NCI-H82 treated with DMSO at 0.1 percent for 48 hours (cell line): Measurements from ENCODE around the gene PSMA5.
"Not testable (repeated sequence)": the region's sequence is repeated elsewhere in the genome, so short reads cannot be mapped to it uniquely, and the experiment has no call there.

Experiments used
- DNase-seq: peaks from one replicate; lab custom pipeline; 2025; ENCODE audit not compliant: unreplicated experiment; lab: John Stamatoyannopoulos, UW

The PSMA5 gene

DNA sequence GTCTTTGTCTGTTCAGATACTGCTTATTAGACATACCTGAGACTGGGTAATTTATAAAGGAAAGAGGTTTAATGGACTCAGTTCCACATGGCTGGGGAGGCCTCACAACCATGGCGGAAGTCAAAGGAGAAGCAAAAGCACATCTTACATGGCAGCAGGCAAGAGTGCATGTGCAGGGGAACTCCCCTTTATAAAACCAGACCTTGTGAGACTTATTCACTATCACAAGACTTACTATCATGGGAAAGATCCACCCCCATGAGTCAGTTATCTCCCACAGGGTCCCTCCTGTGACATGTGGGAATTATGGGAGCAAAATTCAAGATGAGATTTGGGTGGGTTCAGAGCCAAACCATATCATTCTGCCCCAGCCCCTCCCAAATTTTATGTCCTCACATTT is 7.1 kb upstream of the PSMA5 start:
- DNase-seq = no peak

DNA sequence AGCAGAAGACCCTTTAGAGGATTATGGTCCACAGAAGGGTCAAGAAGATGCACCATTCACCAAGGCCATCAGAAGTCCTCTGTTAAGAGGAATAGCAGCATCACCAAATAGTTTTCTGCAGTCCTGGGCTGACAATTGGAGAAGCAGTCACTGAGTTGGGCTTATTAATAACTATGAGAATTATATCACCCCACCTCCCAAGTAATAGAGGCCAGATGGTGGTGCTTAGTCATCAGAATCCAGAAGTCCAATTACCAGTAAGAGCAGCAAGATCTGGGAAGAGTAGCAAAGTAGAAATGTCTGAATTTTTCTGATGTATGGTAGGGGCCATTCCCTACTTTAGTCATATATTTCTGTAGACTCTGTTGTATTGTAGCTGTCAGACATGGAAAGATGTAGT is 6.1 kb upstream of the PSMA5 start:
- DNase-seq = no peak

DNA sequence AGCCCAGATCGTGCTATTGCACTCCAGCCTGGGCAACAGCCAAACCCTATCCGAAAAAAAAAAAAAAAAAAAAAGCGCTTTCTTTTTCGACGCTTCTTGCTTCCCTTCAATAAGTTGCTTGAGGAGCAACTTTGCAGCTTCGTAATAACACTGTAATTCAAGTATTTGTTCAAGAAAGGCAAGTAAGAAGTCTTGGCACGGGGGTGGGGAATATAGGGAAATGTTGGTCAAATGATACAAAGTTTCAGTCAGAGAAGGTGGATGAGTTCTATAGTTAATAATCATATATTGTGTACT is 871 bp upstream of the PSMA5 start:
- DNase-seq = no peak

DNA sequence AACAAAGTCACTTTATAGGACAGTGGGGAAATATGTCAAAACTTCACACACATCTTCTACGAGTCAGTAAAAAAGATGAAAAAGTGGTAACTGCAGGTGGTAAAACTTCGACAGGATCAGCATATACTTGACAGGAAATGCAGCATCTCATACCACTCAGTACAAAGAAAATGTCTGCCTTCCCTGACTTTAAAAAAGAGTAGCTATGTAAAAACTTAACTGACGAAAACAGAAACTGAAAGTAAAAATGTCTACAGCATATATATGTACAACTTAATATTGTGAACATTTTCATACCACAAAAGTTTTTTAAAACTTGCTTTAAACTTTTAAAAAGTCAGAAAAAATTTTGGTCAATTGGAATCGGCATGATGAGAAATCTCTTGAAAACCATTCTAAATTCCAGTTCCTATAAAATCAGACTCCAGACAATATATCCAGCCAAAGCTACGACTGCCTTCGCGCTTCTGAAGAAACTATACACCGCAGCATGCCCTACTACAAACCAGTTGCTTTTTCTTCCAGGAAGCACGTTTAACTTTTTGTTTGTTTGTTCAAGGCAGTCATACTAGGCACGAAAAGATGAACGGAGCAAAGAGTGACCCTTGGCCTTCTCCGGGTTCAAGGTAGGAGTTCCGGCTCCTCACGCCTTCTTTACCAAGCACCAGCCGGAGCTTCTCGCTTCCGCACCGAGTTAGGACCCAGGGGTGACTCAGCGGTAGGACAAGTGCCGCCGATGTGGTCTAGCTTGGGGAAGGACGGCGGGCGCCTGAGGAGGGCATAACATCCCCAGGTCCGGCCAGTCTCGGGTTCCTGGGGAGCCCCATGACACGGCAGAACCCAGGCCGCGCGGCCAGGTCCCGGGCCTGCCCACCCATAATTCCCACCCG is 612 bp downstream of the PSMA5 start:
- no peak for DNase-seq

DNA sequence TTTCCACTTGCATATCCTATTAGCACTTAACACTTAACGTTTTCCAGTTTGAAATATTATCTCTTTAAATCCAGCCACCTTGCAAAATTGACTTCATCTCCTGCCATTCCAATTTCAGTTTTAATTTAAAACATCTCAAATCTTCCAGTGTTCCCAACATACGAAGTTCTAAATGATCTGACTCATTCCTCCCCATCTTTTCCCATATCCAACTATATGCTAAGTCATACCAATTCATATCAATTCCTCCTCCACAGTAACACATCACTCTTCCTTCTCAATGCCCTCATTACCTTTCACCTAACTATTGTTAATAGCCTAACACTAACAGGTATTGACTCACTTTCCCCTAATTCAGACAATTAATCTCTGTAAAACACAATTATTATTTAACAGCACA is 2.8 kb downstream of the PSMA5 start:
- DNase-seq = no peak

DNA sequence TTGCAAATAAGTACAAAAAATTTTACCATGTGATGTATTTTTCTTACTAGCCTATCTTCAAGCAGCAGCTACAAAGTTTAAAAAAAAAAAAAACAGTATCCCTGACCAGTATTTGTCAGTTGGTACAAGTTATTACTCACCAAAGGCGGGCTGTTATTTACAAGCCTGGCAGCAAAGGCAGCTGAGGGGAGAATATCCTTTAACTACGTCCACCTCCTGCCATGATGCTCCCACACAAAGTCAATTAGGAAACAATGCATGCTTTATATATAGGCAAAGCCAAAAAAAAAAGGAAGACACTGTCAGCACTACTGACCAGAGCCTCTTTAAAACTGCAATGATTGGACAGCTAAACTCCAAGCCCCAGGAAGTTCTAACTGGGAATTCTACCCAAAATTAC is 13.7 kb downstream of the PSMA5 start:
- DNase-seq = no peak

DNA sequence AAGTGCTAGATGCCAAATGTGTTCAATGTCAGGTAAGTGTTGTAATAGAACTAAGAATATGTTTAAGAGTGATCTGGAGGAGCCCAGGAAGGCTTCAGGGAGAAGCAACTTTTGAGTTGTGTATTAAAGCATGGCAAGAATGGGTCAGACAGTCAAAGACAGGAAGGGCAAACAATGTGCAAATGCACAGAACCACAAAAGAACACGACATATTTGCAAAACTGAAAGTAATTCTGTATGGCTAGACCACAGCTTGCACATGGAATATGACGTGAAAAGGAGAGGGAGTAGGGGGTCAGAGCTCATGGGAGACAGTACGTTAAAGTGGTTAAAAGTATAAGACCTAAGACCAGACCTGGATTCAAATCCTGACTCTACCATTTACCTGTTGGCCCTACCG is 21.4 kb downstream of the PSMA5 start:
- no peak for DNase-seq

DNA sequence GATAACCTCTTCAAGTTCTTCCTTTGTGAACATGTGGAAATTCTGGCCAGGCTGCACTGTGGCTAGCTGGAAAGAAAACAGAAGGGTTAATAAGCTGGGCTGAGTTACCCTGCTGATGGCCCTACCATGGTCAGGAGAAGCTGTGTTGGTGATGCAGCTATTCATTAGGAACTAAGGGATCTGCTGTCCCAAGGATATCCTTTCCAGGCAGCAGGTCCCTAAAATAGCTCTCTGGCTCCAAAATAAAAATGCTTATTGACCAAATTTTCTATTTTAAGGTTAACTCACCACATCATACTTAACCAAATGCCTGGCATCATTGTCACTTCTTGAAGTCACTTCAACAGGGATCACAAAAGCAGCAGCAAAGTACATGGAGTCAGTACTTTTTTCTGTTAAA is 24.2 kb downstream of the PSMA5 start:
- DNase-seq = no peak

DNA sequence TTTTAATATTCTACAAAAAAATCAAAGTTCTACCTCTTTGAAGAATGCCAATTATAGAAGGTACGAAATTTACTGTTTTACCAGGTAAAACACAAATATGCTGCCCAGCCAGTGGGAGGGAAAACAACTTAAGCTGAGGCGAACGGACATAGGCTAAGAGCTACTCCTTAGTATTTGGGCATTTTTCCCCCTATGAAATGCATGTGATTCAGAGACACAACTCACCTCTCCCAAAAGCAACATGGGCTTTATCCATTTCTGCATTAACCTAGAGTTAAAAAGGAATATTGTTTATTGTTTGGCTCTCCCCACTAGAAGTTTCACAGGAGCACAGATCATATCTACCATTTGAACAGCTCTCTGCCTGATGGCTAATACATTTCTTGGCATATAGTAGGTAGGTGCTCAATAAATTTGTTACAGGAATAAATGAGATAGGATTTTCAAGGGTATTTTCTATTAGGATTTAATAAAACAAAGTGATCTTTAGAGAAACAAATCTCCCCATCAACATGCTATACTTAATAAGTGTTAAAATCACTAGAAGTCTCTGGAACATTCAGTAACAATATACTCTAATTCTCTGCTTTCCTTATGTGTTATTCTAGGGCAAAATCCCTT is 26.1 kb downstream of the PSMA5 start:
- DNase-seq = no peak

DNA sequence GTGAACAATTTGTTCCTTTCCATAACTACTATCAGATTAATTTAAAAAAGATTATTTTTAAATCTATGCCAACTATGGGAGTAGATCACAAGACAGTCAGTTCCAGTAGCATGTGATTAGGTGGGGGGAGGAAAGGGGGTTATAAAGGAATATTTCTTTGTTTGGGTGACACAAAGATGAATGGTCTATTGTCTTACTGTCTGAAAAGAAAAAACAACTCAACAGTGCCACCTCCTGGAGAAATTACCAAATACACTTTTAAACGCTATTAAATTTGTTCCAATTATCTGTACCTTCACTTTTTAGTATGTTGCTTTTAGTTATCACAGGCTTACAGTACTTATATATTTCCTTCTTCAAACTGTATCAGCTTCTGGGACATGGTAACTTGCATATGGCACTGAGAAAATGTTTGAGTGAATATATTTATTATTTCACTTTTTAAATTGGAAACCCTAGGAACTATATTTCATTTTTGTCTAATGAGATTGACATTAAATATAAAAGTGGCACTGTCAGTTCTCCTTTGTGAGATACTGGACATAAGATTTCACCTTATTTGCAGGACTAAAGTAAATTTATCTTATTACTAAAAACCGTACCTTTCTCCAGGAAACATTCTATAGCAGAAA is 26.8 kb downstream of the PSMA5 start:
- DNase-seq = peak; percentile 62

DNA sequence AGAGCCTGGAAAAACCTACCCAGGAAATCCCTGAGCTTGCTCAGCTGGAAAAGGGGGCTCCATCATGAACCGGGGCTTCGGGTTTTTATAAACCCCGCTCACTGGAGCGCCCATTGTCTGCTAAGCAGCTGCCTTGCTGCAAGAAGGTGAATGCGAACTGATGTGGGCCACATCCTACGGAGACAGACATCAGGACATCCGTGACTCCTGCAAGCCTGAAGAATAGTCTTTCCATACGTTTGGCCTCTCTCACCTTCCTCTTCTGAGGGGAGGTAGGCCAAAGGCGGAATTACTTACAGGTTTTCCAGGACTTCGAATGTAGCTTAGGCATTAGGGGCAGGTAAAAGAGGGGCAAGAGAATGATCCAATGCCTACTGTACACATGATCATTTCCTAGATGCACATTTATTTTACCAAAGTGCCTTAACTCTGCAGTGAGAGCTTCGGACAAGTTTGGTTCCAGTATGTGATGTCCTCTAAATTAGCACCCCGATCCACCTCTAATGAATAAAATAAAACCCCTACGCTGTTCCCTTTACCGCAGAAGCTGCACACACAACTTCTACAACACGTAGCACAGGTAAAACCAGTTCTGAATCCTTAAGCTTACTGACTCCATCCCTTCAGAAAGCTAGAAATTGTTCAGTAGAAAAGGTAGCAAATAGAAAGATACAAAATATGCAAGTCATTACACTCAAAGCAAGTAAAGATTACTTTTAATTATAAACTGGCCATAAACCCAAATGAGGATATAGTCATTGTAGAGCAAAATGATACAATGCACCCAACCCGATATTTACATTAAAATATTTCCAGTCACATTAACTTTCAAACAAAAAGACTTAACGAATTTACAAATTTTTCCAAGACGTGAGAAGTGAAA is 27.7 kb downstream of the PSMA5 start:
- DNase-seq = no peak

DNA sequence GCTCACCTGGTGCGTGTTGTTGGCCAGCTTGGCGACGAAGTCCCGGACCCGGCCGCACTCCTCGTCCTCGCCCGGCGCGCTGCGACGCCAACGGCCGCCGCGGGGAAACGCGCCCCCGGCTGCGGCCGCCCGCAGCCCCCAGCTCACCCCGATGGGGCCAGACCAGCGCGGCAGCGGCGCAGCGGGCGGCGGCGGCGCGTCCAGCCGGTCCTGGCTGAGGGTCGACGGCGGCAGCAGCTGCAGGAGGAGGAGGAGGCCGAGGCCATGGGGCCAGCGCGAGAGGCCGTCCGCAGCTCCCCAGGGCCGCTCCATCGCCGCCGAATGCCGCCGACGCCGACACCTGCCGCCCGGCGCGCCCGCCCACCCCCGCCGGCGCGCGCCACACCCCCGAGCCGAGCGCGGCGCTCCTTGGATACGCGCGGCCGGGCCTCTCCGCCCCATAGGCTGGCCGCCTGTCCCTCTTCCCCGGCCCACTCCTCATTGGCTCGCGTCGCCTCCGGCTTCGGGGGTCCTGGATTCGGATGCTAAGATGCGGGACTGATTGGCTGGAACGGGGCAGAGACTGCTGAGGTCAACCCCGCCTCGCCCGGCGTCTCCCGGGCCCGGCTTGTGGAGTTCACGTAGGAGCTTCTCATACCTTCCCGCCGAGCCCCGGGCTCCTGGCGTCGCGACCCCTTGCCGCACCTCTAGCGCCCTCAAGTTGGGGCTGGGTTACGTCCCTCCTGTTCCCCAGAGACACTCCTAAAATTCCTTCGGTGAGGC is 28.5 kb downstream of the PSMA5 start, which contains the start of gene SORT1:
SORT1 (minus strand) TSS at position 338 of the 762 bp plus-strand sequence; CDS start at position 312, 26 bp downstream.
- DNase-seq = peak; percentile 94

DNA sequence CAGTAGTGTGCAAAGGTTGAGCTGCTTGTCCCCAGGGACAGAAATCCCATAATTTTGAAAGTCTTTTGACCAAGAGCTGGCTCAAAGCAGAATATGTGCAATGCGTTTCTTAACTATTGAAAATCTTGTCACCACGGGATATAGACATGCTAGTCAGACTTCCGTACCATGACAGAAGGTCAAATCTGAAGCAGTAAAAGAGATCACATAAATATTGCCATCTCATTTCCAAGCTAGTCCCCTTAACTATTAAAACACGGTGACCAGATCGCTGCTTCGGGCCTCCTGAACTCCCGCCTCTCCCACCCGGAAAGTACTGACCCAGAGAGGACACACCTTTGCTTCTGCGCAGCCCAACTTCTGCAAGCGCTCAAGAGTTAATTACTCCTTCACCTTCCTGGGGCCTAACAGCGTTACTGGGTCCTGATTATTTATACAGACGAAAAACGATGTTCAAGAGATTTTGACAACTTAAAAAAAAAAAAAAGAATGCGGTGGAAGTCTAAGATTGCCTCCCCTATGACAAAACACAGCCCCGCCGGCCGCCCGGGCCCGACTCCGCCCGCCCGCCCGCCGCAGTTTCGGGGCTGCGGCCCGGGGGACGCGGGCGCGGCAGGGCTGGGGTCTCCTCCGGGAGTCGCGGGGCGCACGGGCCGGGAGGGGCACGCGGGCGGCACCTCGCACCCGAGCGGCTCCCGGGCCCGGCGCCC is 29.2 kb downstream of the PSMA5 start:
- no peak for DNase-seq

DNA sequence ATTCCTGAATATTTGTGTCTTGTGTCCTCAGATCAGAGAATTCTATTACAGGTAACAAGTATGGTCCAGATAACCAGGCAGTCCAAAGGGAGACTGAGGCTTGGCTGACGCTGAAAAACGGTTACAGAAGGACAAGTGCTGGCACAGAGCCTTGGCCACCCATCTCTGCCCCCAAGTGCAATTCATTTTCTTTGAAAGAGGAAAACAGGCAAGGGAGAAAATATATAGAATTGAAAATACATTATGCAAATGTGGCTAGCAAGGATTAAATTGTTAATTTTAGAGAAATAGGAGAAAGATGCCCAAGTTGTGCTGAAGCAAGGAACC is 29.8 kb downstream of the PSMA5 start:
- DNase-seq = no peak

DNA sequence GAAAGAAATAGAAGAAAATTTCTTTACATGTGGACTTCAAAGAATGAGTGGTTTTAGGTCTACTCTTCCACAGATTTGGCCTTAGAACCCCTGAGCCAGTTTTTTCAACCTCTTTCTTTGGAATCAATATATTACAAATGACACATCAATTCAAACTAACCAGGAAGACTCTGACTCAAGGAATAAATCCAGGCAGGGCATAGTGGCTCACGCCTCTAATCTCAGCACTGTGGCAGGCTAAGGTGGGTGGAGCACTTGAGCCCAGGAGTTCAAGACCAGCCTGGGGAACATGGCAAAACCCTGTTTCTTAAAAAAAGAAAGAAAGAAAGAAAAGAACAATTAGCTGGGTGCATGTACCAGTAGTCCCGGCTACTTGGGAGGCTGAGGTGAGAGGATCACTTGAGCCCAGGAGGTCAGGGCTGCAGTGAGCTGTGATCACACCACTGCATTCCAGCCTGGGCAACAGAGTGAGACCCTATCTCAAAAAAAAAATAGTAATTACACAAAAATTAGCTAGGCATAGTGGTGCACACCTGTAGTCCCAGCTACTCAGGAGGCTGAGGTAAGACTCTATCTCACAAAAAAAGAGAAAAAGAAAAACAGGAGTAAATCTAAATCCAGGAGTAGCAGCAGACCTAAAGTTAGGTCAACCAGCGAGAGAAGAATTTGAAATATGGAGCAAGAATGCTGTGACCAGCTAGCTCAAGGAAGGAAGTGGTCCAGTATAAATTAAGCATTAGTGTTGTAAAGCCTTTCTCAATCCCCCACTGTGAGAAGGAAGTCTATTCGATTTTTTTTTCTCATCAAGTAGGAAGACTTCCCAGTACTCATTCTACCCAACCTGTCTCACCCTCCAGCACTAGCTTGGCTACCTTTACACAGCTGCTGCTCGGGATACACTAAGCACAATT is 30.4 kb downstream of the PSMA5 start:
- DNase-seq = no peak

DNA sequence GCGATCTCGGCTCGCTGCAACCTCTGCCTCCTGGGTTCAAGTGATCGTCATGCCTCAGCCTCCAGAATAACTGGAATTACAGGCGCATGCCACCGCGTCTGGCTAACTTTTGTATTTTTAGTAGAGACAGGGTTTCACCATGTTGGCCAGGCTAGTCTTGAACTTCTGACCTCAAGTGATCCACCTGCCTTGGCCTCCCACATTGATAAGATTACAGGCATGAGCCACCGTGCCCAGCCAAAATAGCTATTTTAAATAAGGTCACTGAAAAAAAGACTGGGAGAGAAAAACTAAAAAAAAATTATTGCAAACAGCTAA is 31.0 kb downstream of the PSMA5 start:
- not testable (repeated sequence) for DNase-seq

DNA sequence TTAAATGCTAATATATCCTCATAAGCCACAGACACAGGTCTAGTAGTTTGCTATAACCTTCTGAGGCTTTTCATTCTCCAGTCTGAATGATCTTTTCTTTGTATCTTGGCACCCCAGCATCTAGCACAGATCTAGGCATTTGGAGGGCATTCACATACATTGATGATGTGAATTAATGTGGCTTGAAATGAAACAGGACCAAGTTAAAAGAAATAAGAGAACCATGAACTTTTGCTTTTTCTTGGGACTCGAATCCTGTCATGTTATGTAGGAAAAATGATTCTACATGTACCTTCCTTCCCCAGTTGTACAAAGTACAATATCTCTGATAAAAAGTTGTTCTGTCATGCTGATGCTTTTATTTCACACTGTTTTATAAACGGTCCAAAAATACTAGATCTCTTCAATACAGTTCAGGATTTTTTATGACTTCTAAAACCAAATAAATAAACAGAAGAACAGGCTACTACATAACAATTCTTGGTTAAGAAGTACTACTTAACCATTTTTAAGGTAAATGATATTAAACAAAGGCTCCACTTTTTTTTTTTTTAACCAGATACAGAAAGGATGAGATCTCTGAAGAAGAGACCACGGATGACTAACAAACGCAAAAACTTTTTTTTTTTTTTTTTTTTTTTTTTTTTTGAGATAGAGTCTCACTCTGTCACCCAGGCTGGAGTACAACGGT is 31.5 kb downstream of the PSMA5 start:
- no peak for DNase-seq

DNA sequence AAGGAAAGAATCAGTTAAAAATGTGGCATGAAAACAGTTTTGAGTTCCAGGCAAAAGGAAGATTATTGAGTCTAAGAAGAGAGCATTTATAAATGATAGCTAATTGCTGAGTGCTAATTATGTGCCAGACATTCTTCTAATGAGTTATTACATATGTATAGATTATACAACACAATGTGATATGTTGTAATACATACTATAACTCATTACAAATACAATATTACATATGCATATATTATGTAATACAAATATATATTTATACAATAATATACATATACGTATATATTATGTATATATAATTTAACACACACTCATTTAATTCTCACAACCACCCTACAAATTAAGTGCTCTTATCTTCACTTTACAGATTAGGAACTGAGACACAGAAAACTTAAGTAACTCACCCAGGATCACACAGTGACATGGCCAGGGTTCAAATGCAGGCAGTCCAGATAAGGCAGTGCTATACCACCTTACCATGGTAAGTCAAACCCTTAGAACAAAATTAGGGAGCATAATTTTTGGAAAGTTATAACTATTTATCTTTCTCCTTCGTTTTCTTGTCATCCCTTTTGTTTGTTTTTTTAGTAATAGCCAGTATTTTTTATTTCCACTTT is 32.5 kb downstream of the PSMA5 start:
- no peak for DNase-seq
